GOT3 (cell line): Measurements from ENCODE around the gene TAS1R3.
"Not testable (repeated sequence)": the region's sequence is repeated elsewhere in the genome, so short reads cannot be mapped to it uniquely, and the experiment has no call there.

Experiments used
- DNase-seq: peaks from one replicate; lab custom pipeline; 2025; ENCODE audit warnings: mixed read lengths; lab: John Stamatoyannopoulos, UW

TAS1R3 gene

GRCh38 chr1:1309251-1310108 lies 21.6 kb upstream of the TAS1R3 start:
- no peak for DNase-seq

DNA sequence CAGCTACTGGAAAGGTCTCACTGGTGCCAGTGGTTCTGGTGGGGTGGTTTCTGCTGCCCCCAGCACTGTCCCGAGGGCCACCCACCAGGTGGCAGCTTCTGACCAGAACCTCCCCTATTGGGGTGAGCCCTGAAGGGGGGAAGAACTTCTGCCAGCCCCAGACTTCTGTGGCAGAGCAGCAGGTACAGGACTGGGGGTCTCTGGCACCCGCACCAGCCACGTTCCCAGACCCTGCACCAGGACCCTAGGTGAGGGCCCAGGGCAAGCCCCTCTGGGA lies 21.0 kb upstream of the TAS1R3 start:
- no peak for DNase-seq

DNA sequence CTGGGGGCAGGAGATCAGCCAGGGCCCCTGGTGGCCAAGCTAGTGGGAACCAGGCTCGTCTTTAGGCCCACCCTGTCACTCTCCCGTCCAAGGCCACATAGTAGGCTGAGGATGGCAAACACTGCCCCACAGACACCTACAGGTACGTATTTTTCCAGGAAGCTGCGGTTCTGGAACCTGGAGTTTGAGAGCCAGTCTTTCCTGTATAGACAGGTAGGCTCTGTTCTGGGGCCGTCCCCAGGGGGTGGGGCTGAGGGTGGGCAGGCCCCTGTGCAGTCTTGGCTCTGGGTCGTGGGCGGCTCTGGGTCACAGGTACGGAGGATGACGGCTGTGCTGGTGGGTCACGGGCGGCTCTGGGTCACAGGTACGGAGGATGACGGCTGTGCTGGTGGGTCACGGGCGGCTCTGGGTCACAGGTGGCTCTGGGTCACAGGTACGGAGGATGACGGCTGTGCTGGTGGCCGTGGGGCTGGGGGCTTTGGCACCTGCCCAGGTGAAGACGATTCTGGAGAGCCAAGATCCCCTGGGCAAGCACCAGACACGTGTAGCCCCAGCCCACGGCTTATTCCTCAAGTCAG lies 20.5 kb upstream of the TAS1R3 start:
- DNase-seq: no peak

- no peak for DNase-seq
Observed at GRCh38 chr1:1311107-1312104, 19.7 kb upstream of the TAS1R3 start.

DNA sequence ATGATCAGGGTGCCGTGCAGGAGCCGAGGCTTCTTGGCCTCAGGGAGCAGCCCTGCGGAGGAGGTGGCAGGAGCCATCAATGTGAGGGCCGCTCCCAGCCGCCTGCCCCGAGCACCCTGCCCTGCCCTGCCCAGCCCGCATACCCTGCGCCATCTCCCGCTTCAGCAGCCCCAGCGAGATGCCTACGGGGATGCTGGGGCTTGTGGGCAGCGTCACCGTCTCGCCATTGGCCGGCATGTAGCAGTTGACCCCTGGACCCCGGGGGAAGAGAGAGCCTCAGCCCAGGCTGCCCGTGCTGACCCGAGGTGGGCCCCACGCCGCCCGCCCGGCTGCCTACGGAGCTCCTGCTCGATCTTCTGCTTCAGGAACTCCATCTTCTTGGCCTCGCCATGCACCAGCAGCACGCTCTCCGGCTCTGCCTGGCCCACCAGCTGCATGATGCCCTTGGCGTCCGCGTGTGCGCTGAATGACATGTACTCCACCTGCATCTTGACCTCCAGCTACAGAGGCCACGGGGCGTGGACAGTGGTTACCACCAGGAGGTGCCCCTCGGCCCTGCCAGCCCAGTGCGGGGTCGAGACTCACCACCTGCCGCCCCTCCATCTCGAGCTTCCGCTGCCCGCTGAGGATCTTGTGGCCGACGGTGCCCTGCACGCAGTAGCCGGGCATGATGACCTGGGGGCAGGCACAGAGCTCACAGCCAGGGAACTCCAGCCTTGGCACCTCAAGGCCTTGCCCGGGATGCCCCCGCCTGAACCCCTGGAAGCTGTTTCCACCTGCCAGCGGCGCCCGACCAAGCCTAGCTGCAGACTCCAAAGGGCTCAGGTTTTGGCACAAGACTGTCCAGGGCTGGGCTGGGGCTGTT lies 18.4 kb upstream of the TAS1R3 start:
- no peak for DNase-seq

GRCh38 chr1:1313500-1314236 lies 17.4 kb upstream of the TAS1R3 start:
- no peak for DNase-seq

- DNase-seq: no peak
Observed at GRCh38 chr1:1314237-1314586, 16.9 kb upstream of the TAS1R3 start.

DNA sequence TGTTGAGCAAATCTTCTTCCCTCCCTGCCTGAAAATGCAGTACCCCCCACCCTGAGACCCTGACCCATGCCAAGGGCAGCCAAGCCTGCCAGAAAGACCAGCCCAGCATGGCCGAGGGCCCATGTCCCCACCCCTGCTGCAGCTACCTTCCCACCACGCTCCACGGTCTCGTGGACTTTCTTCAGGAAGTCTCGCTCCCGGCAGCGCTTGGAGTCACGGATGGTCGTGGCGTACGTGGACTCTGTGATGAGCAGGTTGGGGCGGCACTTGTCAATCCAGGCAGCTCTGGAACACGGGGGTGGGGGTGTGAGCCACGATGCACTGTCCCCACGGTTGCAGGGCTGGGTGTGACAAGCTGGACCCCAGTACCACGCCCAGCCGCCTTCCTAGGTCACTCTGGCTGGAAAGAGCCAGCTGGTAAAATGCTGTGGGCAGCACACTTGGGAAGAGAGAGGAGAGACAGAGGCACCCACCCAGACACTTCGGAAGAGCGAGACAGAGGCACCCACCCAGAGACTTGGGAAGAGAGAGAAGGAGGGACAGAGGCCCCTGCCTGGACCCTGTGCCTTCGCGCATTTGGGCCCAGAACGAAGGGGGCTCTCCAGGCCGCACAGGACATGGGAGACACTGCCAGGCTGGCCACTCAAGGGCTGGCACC lies 16.3 kb upstream of the TAS1R3 start:
- no peak for DNase-seq

GRCh38 chr1:1315435-1315954 lies 15.6 kb upstream of the TAS1R3 start:
- no peak for DNase-seq

DNA sequence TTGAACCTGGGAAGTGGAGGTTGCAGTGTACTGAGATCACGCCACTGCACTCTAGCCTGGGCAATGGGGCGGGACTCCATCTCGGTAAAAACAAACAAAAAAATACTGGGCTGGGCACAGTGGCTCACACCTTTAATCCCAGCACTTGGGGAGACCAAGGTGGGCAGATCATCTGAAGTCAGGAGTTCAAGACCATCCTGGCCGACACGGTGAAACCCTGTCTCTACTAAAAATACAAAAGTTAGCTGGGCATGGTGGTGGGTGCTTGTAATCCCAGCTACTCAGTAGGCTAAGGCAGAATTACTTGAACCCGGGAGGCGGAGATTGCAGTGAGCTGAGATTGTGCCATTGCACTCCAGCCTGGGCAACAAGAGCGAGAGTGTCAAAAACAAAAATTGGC lies 14.9 kb upstream of the TAS1R3 start:
- DNase-seq: not testable (repeated sequence)

DNA sequence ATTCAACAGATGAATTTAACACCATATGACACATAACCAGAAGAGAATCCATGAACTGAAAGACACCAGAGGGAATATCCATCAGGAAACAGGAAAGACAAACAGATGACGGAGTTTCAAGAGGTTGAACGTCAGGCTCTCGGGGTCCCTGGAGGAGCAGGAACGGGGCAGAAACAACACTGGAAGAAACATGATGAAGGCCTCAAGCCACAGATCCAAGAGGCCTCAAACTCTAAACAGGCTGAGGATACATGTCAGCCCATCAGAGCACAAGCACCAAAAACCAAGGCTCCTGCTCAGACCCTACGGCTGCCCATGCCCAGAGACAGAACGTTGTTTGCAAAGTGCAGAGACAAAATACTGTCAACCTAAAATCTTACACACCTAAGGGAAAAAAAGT lies 13.7 kb upstream of the TAS1R3 start:
- no peak for DNase-seq

DNA sequence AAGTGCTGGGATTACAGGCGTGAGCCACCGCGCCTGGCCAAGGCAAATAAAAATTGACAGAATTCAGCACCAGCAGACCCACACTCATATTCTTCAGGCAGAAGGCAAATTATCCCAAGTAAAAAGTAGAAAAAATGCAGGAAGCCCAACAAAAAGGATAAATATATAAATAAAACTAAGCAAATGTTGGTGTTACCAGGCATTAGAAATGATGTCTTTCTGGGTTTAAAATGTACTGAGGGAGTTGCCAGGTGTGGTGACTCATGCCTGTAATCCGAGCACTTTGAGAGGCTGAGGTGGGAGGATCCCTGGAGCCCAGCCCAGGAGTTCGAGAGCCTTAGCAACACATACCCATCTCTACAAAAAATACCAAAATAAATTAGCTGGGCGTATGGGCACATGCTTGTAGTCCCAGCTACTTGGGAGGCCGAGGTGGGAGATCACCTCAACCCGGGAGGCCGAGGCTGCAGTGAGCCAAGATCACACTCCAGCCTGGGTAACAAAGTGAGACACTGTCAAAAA lies 12.9 kb upstream of the TAS1R3 start:
- no peak for DNase-seq

GRCh38 chr1:1318777-1319645 lies 12.1 kb upstream of the TAS1R3 start:
- DNase-seq: no peak

DNA sequence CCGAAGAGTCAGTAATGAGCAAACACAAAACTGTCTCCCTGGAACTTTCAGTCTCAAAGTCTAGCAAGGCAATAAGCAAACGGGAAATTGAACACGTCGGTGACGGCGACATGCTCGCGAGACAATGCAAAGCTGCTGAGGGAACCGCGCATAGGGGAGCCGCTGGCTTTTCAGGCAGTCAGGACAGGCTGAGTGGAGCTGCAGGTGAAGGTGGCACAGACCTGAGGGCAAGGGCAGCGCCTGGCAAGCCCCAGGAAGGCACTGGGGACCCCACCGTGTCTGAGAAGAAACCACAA lies 11.5 kb upstream of the TAS1R3 start:
- DNase-seq: no peak

DNA sequence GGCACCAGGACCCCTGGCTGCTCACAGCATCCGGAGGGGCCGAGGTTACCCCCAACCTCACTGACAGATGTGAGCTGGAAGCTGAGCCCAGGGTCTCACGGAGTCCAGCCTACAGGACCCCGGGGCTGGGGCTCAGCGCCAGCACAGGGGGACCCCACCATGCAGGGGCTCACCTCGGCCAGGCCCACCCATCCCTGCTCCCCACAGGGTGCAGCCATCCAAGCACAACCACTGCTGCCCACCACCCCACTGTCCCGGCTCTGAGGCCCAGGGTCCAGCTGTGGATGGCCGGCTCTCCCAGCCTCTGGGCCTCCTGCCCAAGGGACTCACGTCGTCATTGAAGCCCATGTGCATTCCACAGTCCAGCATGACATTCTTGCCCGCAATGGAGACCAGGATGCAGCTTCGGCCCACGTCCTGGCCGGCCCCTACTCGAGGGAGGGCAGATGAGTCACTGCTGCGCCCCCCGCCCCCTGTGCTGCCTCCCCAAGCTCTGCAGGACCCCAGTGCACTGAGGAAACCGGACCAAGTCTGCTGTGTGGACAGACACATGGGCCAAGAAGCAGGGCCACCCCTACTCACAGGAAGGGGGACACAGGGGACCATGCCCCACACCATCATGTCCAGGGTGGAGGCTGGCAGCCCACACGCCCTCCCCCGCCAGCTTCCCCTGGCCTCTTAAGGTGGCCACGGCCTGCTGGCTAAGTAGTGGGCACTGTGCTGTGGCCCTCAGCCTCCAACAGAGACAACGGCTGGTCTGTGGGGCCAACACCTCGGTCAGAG lies 10.2 kb upstream of the TAS1R3 start:
- no peak for DNase-seq

GRCh38 chr1:1321477-1321876 lies 9.6 kb upstream of the TAS1R3 start:
- DNase-seq: no peak

GRCh38 chr1:1322418-1322817 lies 8.7 kb upstream of the TAS1R3 start:
- no peak for DNase-seq

GRCh38 chr1:1322952-1323351 lies 8.1 kb upstream of the TAS1R3 start:
- DNase-seq: no peak
